GM12872 (cell line): ENCODE measurements around the gene MED9.

ENCODE experiments used
- CTCF ChIP-seq: IDR thresholded peaks from 3 replicates; pipeline ENCODE4 v1.5.1; 2011; ENCODE audit warnings: low read depth, mild to moderate bottlenecking, low read length, moderate library complexity; ENCODE audit not compliant: insufficient read depth

Gene MED9

GRCh38 chr17:17540935-17541639 is 64.3 kb downstream of the MED9 start:
- no peak for TF ChIP-seq CTCF

GRCh38 chr17:17541640-17542001 is 64.8 kb downstream of the MED9 start:
- TF ChIP-seq CTCF: no peak
